Ramos (cell line): Measurements from ENCODE around the gene VRK3.
"Not testable (repeated sequence)": the region's sequence is repeated elsewhere in the genome, so short reads cannot be mapped to it uniquely, and the experiment has no call there.

Experiments used
- in situ Hi-C: fragments of 300-500 bp; cut with MboI; formaldehyde crosslinking; loops from one replicate; pipeline ENCODE4 v1.14.3; 2022; ENCODE audit warnings: low sequenced_read_pairs; ENCODE audit not compliant: unreplicated experiment

The VRK3 gene

GRCh38 chr19:50025022-50025793, at the start of gene VRK3:
Gene VRK3 (minus strand): TSS chr19:50025372. CDS start chr19:50016162, 9,210 bp downstream.
- in situ Hi-C loops = no loop called here

- in situ Hi-C loops = not testable (repeated sequence)
Measured at GRCh38 chr19:50068382-50068781, 43.2 kb upstream of the VRK3 start.

DNA sequence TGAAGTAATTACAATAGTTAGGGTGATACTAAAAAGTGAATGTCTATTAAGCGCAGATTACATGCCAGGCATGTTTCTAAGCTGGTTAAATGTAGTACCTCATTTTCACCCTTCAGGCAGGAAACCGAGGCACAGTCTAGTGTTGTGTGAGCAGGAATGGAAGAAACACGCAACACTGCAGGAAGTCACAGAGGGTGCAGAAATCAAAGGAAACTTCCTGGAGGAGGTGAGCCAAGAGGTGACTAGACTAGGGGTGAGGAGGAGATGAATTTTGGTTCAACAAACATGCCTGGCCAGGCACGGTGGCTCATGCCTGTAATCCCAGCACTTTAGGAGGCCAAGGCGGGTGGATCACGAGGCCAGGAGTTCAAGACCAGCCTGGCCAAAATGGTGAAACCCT, 42.4 kb upstream of the VRK3 start:
- in situ Hi-C loops = no loop called here

DNA sequence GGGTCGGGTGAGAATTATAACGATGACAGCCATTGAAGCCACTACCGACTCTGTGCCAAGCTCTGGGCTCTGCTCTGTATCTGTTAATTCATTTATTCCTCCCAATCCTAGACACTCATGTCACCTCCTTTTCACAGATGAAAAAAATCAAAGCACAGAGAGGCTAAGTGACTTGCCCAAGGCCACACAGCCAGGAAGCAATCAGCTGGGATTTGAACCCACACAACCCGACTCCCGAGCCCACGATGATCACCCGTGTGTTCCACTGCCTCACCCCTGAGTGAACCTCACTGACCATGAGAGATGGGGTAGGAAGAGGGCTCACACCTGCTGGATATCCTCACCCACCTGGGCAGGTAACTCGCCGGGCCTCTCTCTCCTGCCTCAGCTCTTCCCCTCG, 40.8 kb upstream of the VRK3 start:
- in situ Hi-C loops = no loop called here

DNA sequence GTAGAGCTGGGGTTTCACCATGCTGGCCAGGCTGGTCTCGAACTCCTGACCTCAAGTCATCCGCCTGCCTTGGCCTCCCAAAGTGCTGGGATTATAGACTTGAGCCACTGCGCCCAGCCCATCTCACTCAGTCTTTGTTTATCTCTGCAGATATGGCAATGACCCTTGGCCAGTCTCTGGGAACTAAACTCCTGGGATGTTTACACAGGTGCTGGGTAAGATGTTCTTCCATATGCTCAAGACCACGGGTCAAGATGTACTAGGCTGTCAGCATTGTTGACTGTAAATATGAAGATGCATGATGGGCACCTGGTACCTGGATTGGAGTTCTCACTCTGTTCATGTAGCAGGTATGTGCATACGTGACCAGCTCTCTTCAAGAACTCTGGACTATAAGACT, 36.5 kb upstream of the VRK3 start:
- in situ Hi-C loops = no loop called here

DNA sequence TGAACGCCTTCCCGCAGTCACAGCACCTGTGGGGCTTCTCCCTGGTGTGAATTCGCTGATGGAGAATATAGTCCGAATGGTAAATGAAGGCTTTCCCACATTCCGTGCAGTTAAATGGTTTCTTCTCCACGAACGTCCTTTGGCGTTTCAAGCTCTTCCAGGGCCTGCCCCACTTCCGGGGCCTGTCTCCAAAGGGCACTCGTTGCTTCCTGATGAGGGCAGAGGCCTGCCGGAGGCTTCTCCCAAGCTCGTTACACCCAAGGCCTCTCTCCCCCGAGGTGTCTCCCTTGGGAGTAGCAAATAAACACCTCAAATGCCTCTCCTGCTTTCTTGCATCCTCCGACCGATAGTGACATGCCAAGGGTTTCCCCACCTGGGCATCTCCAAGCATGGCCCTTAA, 34.9 kb upstream of the VRK3 start:
- in situ Hi-C loops = no loop called here

DNA sequence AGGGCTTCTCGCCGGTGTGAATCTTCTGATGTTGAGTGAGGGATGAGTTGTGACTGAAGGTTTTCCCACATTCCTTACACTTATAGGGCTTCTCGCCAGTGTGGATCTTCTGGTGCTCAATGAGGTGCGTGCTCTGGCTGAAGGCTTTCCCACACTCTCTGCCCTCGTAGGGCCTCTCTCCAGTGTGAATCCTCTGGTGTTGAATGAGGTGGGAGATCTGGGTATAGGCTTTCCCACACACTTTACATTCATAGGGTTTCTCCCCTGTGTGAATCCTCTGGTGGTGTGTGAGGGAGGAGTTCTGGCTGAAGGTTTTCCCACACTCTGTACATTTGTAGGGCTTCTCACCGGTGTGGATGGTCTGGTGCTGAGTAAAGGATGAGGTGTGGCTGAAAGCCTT, 33.9 kb upstream of the VRK3 start:
- in situ Hi-C loops = no loop called here

GRCh38 chr19:50058425-50058824, 33.3 kb upstream of the VRK3 start:
- in situ Hi-C loops = no loop called here

DNA sequence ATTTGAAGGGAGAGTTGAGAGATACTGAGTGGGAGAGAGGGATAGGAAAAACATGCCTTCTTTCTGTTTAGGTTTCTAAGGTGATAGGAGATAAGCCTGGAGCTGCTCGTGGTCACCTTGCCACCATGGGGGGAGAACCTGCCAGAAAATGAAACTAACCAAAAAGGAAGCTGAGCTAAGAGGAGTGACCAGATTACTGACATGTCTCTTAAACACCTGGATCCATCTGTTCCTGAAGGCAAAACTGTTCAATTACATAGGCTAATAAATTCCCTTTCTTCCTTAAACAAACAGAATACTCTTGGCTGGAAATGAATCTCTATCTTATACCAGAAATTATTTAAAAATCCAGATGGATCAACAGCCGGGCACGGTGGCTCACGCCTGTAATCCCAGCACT, 27.9 kb upstream of the VRK3 start:
- in situ Hi-C loops = no loop called here

GRCh38 chr19:50051964-50052363, 26.8 kb upstream of the VRK3 start:
- in situ Hi-C loops = no loop called here

- in situ Hi-C loops = not testable (repeated sequence)
Measured at GRCh38 chr19:50051228-50051895, 26.2 kb upstream of the VRK3 start.

DNA sequence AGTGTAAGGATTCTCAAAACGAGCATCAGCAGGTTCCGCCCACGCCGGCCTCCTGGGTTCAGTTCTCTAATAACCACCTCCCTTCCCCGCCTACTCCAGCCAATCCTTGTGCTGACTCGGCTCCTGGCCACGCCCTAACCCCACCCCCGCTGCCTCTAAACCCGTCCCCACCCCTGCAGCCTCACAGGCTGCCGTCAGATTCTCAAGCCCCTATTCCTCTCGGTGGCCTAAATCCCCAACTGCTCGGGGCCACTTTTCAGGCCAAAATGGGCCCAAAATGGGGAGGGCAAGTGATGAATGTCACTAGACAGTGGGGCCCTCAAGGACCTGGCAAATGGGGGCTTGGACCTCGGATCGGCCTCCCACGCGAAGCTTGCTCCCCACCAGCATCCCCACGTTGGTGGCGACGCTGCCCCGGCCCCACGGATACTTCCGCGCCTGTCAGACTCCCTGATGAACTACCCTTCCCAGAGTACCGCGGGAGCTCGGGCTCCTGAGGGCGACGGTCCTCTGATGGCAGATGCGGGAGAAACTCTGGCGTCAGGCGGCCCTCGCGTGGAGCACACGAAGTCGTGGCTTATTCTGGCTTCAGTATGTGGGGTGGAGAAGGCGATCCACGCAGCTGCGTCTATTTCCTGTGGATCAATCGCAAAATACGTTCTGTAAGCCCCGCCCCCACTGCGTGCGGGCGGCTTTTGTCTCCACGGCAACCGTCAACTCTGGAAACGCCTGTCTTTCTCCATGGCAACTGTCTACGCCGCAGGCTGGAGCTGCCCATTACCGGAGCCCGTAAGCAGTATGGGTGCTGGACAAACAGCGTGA, 25.4 kb upstream of the VRK3 start:
- in situ Hi-C loops = no loop called here

DNA sequence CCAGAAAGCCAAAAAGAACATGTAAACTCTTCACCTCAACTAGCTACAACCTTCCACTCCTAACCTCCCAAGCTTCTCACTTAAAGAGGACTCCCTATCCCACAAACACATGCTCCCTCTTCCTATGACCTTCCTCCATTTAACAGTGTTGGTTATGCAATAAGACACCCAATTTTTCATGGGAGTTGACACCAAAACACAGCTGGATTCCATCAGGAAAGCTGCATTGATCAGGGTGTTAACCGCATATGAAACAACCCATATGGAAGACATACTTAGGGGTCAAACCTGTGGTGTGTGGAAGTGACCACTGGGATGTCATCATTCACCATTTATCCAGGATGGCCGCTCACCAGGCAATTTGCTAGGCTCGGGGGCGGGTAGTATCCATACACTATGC, 22.5 kb upstream of the VRK3 start:
- in situ Hi-C loops = no loop called here

DNA sequence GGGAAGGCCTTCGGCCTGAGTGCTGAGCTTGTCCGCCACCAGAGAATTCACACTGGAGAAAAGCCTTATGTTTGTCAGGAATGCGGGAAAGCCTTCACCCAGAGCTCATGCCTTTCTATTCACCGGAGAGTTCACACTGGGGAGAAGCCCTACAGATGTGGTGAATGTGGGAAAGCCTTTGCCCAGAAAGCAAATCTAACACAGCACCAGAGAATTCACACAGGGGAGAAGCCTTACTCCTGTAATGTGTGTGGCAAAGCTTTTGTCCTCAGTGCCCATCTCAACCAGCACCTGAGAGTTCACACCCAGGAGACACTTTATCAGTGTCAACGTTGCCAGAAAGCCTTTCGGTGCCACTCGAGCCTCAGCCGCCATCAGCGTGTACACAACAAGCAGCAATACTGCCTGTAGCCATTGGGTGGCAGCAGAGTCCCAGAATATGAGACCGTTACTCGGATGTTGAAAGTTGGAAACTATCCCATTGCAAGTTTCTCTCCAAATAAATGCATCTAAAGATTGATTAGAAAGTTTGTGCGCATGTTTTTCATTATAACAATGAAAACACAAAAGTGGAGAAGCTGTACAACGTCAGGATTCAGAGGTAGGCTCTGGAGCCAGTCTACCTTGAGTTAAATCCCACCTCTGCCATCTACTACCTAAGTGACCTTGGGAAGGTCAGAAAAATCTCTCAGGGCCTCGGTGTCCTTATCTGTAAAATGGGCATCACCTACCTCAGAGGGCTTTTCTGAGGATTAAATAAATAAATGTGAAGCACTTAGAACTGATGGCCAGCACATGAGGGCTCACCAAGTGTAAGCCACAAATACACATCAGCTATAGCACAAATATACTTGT, 21.7 kb upstream of the VRK3 start:
- in situ Hi-C loops = no loop called here

DNA sequence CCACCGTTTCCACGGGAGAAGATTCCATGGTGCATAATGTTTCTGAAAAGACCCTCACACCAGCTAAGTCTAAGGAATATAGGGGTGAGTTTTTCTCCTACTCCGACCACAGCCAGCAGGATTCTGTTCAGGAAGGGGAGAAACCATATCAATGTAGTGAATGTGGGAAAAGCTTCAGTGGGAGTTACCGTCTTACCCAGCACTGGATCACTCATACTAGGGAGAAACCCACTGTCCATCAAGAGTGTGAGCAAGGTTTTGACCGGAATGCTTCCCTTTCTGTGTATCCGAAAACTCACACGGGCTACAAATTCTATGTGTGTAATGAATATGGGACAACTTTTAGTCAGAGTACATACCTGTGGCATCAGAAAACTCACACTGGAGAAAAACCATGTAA, 19.8 kb upstream of the VRK3 start:
- in situ Hi-C loops = no loop called here

DNA sequence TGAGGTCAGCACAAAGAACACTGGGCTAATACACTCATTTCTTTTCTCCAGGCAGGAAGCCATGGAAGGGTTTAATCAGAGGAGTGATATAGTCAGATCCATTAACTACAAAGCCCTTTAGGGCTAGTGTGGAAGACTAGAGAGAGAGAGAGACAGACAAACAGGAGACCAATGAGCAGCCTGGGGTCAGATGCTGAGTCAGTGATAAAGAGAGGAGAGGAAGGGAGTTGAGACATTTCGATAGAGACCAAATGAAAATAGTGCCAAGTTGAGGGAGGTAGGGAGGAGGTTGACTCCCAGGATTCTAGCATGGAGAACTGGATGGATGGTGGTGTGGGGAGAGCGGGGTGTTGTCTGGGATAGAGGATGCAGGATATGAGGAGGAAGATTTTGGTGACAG, 18.8 kb upstream of the VRK3 start:
- in situ Hi-C loops = no loop called here

- in situ Hi-C loops = no loop called here
Measured at GRCh38 chr19:50042363-50043024, 17.3 kb upstream of the VRK3 start.

DNA sequence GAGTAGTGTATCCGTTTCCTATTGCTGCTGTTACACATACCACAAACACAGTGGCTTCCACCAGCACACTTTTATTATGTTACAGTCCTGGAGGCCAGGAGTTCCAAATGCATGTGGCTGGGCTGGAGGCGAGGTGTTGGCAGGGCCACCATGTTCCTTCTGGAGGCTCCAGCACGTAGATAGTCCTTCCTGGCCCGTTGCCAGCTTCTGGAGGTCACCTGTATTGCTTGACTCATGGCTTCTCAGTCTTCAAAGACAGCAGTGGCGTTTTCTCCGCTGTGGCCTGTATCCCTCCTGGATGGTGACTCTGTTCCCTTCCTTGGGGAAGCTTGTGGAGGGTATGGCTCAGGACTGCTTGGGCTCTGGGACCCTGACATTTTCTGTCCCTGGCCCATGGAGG, 15.8 kb upstream of the VRK3 start:
- in situ Hi-C loops = no loop called here

GRCh38 chr19:50039968-50040367, 14.8 kb upstream of the VRK3 start:
- in situ Hi-C loops = no loop called here

DNA sequence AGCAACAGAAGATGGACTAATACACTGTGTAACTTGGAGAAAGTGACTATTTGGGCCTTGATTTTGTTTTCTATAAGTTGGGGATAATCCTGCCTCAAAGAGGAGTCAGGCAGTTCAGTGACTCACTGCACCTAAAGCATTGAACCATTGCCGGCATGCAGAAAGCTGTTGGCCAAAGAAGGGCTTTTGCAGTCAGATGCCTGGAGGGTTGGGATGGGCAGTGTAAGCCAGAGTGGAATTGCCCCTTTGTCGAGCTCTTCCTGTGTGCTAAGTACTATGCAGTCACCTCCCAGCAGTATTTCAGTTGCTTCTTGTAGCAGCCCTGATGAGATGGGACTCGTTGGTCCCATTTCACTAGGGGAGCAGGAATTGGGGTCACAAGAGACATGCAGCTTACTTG, 11.7 kb upstream of the VRK3 start:
- in situ Hi-C loops = no loop called here
